HG03575 (cell line): ENCODE data around the gene RUNX2.

ENCODE experiments used
- ATAC-seq: cut with Tn5 transposase; IDR thresholded peaks from one replicate; pipeline ENCODE4 v1.9.1; 2021; ENCODE audit not compliant: unreplicated experiment, insufficient number of reproducible peaks, low FRiP score; ENCODE audit errors: extremely low read depth

The RUNX2 gene

DNA sequence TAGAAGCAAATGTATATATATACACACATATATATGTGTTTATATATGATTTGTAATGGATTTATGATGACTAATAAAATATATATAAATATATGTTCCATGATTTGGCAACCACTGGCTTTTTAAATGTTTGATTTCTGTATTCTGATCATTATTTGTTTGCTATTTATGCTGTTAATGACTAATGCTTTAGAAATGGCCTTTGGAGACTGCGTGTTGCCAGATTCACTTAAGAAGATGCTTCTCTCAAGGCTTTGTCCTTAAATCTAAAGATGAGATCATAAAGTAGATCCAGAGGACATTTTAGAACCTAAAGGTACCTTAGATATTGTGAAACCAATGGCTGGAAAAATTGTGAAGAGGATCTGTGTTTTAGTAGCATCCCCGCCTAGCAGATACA, 165.6 kb downstream of the RUNX2 start:
- ATAC-seq: no peak

DNA sequence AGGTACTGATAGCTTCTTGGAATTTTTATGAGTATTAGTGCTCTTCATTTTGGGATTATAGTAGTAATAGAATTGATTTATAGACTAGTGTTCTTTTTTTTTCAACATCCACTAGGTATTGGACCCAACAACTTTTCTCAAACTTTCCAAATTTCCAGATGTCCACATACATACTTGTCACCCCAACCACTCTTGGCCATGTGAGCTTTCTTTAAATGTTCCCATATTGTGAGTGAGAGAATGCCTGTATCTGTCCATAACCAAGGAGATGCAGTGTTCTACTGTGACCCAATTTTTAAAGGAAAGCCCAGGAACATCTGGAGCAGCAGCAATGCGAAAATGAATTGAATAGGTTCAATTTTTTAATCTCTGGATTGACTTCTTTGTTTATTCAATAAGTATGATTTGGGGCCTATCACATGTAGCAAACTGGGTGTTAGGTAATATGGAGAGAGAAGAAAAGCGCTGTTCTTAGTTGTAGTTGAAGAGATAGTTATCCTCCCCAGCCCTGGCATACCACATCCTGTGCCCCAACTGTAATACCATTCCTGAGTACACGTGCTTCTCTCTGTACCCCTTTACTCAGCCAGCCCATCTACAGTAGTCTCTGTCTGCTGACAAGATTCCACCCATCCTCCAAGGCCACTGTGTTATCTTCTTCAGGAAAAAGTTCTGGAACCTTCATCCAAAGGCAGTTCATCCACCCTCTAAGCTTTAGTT, 166.4 kb downstream of the RUNX2 start:
- ATAC-seq: no peak

DNA sequence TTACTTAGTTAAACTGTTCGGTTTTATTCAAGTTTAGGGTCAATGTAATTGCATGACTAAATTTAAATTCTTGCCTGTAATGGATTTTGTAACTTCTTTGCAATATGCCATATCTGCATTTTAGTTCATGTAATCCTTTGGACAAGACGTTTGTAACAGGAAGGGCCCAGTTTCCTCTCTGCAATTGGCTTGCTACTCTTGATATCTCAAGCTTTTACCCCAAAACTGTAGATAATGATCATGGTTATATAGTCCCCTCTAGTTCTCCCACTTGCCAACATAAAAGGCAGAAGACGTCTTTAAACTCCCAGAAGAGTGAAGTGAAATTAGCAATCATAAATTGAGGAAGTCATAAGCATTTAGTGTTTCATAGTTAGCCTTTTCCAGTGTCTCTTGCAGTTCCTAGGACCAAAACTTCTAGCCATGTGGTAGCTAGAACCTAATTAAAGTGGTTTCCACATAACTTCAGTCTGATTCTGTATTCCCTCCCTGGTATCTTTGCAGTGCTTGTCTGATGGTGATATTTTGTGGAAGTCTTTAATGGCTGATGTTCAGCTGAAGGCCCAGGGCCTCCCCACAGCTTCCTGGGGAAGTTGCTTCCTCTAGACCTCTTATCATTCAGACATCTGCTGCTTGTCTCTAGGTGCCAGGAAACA, 167.4 kb downstream of the RUNX2 start:
- ATAC-seq: no peak

DNA sequence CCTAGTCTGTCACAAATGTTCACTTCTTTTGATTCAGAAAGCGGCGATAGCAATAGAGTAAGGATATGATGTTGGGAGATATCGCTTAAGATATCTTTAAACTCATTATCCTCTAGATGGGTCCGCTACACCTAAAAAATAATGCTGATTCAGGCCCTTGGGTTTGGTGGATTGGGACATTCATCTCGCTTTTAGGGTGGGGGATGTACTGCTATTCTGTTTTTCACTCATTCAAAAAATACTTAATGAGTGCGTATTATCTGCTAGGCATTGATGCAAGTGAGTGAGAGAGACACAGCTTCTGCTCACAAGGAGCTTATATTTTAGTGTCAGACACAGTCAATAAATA, 167.9 kb downstream of the RUNX2 start:
- ATAC-seq: no peak

DNA sequence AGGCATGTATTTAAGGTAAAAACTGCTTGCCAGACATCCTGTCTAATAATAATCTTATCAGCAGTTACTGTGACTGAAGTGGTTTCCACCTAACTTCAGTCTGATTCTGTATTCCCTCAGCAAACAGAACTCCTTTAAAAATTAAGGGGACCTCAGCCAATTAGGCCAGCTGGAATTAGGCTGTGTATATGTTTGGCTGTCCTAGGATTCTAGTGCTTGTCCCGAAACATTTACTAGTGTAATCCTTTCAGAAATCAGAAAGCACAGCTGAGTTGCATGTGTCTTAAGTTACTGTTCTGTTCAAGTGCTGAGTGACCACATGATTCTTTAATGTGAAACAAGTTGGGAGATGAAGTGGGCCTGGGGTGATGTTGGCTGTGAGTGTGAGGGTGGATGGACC, 170.5 kb downstream of the RUNX2 start:
- no peak for ATAC-seq

DNA sequence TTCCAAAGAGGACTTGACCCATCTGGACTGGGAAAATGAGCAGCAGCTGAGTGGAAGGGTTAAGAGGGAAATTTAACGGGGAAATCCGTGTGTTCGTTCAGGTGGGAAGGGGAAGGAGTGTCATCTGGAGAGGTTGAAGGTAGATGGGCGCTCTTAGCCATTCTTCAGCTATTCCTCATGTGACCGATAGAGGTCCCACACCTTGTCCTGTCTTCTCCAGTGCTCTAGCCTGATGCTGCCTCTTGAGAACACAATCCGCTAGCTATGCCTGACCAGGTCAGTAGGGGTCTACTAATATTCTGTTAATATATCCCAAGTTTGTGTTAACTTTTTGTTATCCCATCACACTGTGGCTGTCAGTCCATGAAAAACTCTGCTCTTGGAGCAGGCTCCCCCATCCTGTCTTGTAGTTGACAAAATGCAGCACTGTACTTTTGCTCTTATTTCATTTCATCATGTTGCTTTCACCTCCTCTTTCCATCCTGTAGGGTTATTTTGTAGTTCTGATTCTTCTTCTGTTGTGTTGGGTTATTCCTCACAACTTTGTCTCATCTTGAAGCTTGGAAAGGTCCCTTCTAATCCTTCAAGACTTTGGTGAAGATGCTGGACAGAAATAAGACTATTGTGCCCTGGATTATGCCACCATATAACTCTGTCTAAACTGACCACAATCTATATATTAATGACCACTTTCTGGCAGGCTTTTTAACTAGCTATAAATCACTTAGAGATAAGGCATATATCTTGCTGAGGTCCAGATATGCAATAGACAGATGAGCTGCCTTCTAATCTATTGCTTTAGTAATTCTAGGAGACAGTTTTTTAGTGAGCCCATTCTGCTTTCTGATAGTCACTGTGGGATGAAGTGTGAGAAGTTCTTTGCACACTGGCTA, 173.0 kb downstream of the RUNX2 start:
- no peak for ATAC-seq

DNA sequence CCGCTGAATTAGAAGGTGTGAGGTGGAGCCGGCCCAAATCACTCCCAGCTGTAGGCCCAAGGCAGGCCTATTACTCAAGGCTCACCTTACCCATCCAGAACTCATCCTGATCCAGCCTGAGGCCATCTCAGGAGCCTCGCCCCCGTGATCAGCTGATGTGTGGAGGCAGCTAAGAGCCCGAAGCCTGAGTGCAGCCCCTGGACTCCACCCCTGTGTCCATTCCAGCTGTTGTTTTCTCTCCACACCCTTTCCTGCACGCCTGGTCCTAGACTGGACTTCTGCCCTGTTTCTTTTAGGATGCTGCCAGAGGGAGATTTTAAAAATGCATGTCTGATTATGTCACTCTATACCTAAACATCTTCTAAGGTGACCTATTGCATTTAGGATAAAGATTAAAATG, 174.3 kb downstream of the RUNX2 start:
- no peak for ATAC-seq

DNA sequence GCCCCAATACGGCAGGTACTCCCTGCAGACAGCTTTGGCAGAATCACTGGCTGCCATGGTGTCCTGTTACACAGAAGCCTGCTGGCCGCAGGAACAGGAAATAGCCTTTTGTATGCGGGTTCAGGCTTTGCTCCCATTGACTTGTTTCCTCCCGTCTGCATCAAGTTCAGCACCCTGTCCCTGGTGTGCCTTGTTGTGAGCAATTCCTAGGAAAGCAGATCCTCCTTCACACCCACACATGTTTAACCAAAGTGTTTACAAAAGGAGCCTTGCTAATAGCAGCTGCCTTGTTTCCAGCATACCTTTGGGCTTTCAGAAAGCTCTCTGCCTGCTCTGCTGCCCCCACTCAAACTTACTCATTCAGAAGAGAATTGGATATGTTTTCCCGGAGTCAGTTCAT, 176.8 kb downstream of the RUNX2 start:
- no peak for ATAC-seq

DNA sequence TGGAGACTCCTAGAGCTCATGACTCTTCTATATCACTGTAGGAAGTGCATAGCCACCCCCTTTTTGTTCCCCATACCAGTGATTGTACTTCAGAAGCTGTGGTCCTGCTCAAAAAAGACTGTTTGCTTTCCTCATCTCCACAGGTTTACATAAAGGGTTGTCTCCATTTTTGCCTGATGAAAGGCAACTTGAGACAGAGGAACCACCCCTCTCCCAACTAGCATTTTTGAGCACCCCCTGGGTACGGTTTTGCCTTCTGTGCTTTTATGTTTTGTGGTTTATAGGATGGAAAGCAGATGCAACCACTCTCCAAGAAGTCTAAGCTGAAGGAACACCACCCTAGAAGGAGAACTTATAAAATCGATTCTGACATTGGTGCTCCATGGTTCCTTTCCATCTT, 177.3 kb downstream of the RUNX2 start:
- ATAC-seq: no peak

DNA sequence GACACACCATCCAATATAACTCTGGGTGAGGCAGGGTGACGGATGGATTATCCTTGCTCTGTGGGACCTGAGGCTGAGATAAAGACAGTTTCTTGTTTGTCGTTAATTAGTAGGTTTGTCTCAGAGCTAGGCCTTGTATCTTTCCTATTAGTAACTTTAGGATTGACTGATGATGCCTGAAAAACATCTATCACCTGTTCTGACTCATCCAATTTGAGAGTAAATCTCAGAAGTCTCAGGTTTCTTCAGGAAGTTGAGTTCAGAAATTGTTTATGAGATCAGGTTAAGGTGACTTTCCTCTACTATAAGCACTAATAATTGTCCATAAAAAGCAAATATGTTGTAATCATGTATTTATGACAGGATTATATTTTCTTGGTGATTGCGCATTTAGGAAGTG, 179.1 kb downstream of the RUNX2 start:
- ATAC-seq: no peak

DNA sequence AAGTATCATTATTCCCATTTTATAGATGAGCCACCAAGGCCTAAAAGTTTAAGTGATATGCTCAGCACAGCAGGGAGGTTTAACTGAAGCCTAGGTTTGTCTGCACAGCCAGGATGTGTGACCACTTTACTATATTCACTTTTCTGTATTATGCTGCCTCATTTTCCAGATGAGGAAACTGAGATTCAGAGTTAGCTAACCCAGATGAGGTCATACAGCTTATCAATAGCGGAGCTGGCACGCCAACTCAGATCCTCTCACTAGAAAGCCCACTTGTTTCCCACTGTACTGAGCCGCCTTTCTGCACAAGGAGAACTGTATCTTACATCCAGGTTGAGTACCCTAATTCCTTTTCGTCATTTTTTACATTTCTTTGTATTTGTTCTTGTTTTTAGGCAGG, 181.3 kb downstream of the RUNX2 start:
- no peak for ATAC-seq

DNA sequence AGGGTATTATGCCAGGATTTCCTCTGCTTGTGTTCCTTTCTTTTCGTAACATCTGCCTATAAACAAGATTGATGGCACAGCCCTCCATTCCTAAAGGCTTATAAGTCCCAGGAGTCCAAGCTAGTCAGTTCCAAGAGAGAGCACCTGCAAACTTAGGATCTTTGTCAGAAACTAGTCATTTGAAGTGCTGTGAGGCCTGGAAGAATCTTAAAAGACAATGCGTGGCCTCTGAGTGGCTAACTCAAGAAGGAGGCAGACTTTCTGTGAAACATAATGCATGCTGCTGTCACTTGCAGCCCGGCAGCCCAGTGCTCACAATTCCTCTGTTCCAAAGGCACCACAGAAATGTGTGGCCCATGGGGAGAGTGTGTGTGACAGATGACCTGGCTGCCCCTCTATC, 184.6 kb downstream of the RUNX2 start:
- no peak for ATAC-seq

DNA sequence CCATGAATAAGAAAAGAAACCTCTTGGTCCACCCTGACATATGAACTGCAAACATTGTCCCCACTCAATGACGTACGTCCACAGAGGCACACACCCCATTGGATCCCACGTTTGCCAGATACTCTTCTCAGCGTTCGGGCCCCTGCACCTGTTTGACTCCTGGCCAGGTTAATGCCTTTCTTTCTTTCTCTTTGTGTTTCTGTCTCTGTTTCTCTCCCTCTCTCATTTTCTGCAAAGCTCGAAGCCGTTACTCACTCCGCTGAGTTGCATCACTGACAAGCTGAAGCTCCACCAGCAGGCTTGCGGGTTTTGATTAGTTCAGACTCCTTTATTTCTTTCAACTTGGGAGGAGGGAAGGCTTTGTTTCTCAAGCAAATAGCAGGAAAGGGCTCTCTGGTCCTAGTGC, 185.1 kb downstream of the RUNX2 start:
- ATAC-seq: no peak

DNA sequence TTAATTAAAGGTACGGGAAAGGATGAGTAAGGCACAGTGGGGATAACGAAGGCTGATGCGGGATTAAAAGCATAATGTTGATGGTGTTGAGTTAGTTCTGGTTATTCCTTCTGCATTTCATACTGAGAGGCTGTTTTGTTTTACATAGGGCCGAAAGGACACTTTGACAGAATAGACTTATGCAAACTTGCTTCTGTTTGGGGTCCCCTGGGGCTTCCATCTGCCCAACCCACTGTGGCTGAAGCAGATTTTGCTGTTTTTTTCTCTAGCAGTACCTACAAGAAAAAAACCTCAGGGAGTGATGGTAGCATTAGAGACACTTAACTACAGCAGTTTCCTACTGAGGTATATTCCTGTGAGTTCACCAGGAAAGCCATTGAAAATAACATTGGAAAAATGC, 185.7 kb downstream of the RUNX2 start:
- no peak for ATAC-seq

DNA sequence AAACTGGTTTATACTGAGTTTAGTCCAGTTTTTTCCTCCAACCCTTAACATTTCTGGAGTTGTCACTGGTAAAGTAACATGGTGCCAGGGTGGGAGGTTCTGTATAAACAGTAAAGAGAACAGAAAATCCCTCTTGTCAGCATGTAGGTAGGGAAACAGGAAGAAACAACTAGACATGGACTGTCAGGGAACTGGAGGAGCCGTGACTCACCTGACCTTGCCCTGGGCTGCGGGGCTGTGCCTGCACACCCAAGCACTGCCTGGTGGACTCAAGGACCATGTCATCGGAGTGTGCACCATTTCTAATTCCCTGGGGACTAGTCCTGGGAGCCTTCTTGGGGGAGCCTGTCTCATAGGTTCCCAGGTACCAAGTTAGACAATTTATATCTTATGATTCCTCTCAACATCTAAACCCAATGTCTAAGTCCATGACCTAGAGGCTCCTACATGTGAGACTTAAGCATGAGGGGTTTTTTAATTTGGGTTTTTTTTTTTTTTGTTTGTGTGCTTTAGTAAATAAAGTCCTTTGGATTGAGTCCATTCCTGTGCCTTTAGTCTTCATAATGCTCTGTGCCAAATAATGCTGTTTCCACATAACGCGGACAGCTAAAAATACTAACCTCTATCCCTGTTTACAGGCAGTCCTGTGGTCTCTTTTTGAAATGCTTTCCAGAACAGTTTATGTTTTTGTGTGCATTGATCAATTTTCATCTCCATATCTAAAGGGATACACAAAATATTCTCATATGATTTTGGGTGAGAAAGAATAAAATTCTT, 186.5 kb downstream of the RUNX2 start:
- no peak for ATAC-seq

DNA sequence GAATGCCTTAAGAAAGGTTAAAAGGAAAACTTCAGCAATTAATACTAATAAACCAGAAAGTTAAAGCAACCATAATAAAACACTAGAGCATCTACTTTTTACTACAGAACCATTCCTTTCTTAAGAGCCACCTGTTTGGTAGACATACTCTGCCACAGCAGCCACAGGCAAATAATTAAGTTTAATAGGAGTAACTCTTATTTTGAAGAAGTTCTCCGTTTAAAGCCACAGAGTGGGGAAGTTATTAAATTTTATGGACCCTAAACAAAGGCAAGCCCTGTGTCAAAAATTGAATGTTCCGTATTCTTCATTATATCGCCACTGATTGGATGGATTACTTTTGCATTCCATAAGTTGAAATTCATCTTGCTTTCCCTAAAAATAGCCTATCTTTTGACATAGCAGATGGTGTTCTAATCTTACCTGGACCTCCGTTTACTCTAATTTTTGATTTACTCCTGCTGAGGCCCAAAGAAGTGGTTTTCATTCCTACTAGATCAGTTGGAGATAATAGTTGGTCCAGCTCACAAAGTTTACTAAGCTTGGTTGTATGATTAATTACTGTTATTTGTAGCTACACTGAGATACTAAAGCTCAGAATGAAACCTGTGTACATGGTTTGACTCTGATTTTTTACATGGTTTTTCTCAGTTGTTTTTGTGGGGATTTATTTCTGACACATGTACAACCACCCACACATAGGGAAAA, 190.0 kb downstream of the RUNX2 start:
- ATAC-seq: no peak

DNA sequence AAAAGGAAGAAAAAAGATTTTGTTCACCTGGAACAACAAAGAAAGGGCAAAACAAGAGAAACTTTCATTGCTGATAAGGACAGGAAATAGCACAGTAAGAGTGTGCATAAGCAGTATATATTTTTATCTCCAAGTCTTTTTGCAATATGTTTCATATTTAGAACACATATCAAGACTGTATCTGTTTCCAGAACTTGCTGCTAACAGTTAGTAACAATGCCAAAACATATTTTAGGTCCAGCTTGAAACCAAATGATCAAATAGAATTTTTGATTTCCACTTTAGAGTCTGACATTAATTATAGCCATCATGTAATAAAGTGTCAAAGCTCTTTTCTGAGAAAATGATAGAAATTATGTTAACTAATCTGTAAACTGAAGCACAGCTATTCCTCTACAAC, 193.1 kb downstream of the RUNX2 start:
- ATAC-seq: no peak

DNA sequence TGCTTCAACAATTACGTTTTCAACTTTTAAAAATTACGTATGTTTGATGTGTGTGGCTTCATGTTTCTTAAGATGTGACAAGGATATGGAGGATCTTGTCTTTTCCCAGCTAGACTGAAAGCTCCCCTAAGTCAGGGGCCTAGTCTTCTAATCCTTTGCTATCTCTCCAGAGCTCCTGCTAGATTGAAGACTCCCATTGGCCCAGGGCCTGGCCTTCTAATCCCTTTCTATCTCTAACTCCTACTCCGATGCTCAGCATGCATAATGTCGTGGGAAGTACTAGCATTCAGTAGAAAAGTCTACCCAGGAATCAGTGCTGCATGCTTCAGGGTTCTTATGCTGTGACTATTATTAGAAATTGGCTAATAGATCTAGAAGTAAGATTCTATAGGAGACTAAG, 194.4 kb downstream of the RUNX2 start:
- ATAC-seq: no peak

DNA sequence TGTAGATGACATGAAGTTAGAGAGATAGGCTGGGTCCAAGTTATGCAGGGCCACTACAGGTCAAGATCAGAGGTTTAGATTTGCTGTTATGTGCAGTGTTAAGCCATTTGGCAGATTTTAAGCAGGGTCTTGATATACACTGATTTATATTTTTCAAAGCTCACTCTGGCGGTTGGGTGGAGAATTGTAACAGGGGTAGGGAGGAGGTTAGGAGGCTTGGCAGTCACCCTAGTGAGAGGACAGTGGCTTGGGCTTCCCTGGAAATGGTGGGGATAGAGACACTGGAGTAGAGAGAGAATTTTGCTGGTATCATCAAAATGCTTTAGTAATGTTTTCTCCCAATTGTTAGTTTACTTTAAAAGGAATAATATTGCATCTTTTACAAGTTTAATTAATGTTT, 199.1 kb downstream of the RUNX2 start:
- no peak for ATAC-seq
